ENCODE data around the gene EIPR1.
"Not testable (repeated sequence)": the region's sequence is repeated elsewhere in the genome, so short reads cannot be mapped to it uniquely, and the experiment has no call there.

EIPR1 gene

DNA sequence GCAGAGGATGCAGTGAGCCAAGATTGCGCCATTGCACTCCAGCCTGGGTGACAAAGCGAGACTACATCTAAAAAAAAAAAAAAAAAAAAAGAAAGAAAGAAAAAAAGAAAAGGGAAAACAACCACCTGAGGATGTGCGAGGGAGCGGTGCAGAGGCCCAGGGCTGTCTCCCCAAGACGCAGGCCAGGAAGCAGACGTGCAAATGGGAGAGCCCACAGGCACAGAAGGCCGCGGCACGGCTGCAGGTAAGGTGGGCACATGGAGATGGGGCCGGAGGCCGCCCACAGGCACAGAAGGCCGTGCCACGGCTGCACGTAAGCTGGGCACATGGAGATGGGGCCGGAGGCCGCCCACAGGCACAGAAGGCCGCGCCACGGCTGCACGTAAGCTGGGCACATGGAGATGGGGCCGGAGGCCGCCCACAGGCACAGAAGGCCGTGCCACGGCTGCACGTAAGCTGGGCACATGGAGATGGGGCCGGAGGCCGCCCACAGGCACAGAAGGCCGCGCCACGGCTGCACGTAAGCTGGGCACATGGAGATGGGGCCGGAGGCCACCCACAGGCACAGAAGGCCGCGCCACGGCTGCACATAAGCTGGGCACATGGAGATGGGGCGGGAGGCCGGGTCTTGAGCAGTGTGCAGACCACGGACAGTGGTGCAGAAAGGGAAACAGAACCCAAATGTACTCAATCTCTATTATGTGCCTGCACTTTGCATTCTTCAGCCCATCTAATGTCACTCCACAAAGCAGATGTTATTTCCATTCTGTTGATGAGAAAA is 93.6 kb downstream of the EIPR1 start:
- DNase-seq = not testable (repeated sequence)

- DNase-seq = no peak
These were observed 94.4 kb downstream of the EIPR1 start for GRCh38 chr2:3283206-3283605.

DNA sequence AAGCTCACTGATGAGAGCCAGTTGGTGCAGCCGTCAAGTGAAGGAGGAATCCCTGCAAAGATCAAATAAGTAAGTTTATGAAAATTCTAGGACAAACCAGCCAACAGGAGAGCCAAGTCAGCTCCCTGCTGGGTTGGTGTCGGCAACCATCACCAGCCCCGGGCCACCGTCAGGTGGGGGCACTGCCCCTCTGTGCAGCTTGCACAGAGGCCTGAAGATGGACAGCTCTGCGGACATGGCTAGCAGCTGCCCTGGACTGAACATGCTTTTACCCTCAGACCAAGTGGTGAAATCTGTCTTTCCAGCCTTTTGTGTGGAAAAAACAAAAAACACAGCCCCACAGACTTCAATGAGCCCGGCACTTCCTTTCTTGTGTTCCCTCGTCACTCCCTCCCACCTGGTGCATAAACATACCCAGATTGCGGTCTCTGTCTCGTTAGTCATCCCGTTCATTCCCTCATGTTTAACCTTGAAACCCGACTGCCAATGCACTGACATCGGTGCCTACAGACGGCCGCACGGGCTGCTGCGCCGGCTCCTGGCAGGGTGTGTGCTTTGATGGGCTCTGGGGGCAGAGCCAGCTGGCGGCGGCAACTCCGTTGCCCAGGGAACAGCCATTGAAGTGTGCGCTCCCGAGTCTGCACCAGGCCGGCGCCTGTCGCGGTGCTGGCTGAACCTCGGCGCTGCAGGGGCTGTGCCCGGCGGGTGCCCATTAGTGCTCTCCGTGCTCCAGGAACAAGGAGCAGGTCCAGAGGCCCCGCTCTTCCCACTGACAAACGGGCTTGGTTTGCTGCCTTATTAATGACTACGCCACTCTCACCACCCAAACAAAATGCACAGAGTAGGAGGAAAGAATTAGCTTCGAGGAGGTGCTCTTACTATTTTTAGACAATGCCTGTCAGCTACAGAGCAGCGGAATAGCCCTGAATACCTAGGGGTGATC is 95.3 kb downstream of the EIPR1 start:
- DNase-seq = no peak

GRCh38 chr2:3280683-3281520 is 96.7 kb downstream of the EIPR1 start:
- DNase-seq = no peak

GRCh38 chr2:3280197-3280596 is 97.4 kb downstream of the EIPR1 start:
- DNase-seq = no peak

DNA sequence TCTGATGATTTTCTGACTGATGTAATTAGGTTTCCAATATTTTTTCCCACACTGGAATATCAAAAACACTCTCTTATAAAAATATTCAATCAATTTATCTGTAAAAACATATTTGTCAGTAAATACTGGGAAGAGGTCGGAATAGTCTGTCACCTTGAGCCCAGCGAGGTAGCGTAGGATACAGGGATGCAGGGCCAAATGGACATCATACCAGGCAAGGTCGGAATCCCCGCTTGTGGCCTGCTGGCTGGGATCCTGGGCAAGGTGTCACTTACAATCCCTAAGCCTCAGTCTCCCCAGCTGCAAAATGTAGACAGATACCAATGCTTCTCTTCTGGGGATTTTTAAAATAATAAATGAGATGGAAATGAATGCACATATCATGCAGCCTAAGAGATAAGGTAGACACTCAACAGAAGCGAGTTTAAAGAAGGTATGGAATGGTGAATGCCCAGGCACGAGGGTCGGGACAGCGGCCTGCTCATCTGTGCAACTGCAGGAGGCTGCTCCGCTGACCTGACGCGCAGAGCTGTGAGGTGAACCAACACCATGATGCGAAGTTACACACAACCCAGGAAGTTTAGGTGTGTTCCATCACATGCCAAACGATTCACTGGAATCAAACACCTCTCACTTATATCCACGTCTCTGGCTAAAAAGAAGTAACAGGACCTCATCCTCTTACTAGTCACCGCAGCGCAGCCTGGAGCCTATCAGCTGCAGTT is 98.2 kb downstream of the EIPR1 start:
- DNase-seq = no peak

DNA sequence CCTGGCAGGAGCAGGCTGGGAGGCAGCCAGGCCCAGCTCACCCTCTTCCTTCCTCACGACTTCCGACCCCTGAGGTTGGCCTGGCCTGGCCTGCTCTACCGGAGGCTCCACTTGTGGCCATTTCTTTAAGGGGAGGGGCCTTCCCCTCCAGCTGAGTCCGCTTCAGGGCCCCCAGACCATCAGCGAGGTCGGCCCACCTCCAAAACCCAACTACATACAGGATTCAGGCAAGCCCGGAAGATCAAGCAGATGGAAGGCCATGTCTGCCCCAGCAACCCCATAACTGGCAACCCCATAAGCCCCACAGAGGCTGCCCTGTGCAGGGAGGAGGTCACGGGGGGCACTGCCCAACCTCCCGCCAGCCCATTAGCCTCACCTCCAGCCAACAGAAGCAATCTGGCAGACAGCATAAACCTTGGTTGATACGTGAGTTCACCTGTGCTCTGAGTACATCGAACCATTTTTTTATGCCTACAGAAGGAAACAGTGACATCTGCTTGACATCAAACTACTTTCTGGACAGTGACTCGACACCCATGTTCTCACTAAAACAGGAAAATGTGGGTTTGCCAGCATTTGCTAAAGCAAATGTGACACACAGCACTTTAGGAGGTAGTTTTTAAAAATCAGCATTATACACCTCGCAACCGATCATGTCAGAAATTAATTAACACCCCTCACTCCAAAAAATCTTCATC is 98.9 kb downstream of the EIPR1 start:
- no peak for DNase-seq

DNA sequence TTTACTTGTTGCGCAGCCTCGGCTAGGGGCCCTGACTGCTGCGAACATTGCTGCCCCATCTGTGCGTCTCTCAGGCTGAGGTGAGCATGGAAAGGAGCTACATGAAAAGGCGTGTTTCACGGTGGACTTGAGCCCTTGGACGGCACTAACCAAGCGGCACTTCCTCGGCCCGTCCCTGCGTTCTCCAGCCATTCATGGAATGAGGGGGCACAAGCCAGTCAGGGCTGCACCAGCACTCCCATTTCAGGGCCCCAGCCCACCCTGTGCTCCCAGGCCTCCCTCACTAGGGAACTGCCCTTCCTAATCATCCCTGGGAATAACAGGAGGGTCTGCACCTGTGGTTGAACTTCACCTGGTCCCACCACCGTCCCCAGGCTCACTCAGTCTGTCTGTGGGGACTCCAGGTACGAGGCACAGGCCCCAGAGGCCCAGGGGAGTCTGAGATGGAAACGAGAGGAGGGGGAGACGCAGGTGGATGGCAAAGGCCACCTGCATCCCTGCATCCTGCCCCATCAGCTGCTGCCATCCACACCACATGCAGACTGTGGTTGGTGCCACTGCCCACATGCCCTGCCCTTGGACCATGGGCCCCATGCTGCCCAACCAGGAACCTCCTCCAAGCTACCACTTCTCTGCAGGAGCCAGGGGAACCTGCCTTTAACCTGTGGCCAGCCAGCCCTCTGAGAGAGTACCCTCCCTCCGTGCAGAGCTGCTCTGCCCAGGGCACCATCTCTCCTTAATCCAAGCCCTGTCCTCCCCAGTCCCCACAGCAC is 99.7 kb downstream of the EIPR1 start:
- no peak for DNase-seq

- DNase-seq = no peak
These were observed 100.4 kb downstream of the EIPR1 start for GRCh38 chr2:3277050-3277747.

DNA sequence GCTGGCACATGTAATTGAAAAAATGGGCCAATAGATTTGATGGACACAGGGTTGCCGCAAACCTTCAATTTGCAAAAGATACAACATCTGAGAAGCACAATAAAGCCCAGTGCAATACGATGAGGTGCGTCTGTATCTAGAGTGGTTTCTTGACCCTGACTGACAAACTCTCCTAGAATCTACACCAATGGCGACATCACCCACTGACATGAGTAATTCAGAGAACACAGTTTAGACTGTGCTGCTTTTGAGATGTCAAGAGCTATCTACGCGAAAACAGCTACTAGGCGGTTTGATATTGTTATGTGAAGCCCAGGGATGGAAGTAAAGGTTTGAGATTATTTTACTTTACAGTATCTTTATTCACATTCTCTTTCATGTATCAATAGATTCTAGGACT is 104.9 kb downstream of the EIPR1 start:
- no peak for DNase-seq

DNA sequence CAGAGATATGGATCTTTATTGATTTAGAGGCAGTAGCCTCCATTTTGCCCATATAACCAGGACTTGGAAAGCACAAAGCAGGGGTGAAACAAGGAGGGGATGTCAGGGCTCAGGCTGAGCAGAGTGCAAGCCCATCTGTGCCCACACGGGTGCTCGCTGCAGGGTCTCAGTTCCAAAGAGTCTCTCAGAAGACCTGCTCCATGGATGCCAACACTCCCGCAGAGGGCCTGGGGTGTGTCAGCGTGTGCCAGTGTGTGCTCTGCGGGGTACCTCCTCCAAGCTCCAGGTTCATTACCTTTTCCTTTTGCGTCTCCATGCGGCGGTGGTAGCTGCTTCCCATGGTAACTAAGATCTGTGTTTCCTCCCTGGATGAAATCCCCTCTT is 107.5 kb downstream of the EIPR1 start:
- no peak for DNase-seq

DNA sequence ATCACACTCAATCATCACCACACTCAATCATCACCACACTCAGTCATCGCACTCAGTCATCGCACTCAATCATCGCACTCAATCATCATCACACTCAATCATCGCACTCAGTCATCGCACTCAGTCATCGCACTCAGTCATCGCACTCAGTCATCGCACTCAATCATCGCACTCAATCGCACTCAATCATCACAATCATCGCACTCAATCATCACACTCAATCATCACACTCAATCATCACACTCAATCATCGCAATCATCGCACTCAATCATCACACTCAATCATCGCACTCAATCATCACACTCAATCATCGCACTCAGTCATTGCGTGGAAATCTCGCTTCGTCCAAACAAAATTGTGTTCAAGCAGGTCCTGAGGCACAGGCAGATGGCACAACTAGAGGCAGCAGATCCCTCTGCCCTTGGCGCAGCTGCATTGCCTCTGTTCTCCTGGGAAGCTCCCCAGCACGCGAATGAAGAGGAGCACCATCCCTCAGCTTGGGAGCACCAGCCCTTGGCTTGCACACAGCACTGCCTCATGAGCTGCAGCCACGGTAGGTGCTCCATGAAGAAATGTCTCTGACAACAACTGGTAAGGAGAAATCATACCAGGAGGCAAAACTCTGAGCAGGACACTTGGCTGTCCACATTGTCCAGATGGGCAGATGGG is 108.1 kb downstream of the EIPR1 start:
- no peak for DNase-seq

DNA sequence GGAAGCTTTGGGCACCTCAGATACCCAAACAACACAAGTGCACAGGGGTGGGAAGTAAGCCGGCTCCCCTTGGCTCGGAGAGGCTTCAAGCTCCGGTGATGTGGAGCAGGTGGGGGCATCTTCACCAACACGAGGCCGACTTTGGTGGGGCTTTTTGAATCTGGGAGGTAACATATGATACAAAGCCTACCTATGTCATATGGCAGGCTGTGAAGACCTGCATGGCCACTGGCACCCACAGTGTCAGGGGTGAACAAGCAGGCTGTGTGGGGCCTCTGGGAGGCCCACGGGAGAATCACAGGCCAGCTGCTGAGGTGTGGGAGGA is 109.0 kb downstream of the EIPR1 start:
- no peak for DNase-seq

DNA sequence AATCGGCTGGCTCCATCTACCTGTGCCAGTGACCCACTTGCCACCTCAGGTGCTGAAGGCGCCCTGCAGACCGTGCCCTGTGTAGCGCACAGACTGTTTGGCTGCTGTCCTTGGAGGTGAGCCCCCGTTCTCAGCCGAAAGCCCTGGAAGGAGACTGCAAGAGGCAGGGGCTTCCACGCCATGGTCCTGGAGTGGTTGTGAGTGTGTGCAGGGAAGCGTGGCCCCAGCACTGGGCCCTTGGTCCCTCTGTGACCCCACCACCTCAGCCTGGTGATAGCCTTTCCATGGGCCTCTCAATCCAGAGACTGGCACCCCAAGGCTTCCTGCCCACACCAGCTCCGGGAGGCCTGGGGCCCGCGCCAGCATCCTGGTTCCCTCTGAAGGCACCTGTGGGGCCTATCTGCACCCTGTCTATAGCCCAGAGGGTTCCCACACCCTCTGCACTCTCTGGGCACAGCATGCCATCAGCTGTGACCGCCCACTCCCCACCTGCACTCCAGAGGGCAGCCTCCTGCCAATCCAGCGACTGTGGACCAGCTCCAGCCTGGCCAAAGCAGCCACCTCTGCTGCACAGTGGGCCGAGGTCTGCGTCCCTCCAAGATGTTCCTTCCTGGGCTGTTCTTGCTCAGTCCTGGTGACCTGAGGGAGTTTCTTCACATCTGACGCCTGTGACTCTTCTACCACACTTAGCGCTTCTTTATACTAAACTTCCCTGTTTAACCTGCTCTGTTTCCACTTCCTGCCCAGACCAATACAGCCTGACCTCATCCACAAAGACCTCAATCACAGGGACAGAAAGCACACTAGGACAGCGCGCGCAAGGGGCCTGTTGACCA is 109.5 kb downstream of the EIPR1 start:
- DNase-seq = no peak

DNA sequence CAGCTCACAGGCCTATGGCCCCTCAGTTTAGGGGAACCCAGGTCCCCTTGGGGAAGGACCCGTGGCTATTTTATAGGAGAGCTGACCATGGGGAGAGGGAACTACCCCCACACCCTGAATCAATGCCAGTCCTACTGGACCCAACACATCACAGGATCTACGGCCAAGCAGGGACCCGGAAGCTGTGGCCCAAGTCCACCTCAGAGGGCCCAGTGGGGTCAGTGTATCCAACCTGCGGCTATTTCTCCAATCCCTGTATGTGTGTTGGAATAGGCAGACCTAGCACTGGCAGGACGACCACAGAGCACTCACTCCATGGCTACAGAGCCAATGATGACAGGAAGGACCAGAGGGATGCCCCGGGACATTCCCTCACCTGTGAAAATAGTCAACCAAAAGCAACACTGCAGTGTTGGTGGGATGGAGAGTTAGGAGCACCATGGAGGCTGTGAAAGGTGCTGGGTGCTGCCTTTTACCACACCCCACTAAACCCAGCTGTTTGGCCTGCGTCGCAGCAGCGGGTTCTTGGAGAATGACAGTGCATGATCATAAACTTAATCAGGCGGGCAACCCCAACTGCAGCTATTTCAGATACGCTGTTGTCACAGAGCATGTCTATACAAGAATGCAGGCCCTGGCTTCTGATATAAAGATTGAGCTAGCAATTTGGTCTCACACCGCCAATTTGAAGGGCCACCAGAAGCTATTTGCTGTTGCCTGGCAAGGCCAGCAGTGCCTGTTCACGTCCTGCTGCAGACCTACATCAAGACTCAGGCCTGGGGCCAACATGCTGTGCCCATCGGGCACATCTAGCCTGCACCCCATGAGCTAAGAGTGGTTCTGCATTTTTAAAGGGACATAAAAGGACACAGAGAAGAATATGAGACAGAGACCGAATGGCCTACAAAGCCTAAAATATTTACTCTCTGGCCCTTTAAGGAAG is 110.4 kb downstream of the EIPR1 start:
- DNase-seq = no peak

DNA sequence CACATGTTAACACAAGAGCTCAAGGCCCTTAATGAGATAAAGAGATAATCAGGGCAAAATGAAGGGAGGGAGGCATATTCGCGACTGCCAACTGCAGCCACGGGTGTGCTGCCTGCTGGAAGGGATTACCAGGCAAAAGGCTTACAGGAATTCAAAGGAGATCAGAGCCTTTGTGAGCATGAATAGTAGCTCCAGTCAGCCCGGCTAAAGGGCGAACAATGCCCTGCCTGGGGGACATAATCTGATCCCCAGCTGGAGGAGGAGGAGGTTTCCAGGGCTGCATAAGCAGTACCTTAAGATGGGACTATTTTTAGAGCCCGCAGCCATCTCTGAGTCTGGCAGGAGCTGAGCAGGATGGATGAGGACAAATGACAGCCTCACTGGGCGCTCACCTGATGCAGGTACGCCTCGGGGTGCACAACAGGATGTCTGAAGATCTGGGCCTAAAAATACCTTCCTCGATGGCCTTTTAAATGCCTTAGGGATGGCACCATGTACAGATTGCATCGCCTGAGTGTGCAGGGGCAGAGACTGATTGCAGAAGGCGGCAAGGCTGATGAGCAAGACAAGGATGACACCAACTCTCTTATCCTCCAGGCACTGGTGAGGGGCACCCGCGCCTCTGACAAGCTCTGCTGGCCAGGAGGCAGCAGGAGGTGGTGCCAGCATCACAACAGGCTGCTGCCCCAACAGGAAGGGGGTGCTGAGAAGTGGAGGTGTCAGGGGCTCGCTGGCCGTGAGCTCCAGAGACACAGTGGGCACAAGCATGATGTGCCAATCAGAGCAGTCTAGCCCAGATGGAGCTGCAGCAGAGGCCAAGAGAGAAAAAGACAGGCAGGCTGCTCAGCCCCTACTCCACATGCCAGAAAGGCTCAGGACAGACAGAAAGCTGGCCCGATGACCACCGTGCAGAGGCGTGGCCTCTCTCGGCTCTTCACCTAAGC is 111.4 kb downstream of the EIPR1 start:
- DNase-seq = no peak

- no peak for DNase-seq
These were observed 112.1 kb downstream of the EIPR1 start for GRCh38 chr2:3265471-3265870.

All from CD4-positive, alpha-beta T cell treated with Interleukin-17A for 4 hours (primary cell).